ENCODE measurements around the gene UBE2N. TPM values are rescaled to one million over a fixed set of nuclear protein-coding genes. Genes with fewer than 3 reads are reported as not detected.

Gene UBE2N
- total RNA-seq, 5 donors from 2014 or later (not counting 1 experiment from before 2014, with no cell fraction given) = 66.3 to 81.7 (median 79.2) TPM

DNA sequence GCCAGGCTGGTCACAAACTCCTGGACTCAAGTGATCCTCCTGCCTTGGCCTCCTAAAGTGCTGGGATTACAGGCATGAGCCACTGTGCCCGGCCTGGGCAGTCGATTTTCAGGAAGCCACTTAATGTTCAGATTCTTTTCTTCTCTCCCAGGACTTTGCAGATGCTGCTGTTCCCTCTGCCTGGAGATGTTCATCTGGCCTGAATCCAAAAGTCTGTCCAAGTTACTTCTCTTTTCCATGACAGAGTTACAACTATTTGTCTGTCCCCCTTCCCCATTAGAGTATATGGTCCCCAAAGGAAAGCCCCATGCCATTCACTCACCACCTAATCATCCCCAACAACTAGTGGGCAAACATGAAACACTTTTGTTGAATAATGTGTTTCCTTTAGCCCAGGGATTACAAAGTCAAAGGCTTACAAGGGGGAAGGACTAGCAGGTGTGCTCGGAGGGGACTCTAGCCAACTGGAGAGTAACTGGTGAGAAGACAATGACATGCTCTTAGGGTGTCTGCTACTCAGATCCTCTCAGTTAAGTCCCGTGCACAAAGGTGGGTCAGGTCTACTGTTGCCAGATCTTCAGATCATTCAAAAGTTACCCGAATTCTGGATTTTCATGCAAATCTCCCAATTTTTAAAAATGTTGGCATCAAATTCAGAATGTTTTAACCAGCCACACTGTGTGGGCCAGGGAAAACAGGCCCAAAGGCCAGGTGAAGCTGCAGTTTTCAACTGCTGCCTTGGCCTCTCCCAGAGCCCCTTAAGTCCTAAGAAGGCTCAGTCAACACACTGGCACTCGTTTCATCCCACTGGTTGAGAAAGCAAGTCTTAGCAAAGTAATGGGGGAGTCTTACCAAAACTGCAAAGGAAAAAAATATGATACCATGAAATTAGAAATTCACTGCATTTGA is 34.4 kb downstream of the UBE2N start:
- no peak for ATAC-seq (replicated peaks in 1 of 4)
- Mint-ChIP-seq H3K4me1 (peaks cover 25 to 40% (median 26%) of the 10 kb centered on the region in 3 donors), H3K36me3 (peaks cover 41% of the 10 kb centered on the region), H3K27me3 (no peaks in the 10 kb centered on the region), H3K27ac (peak overlapping the region; percentile 16 to 35), H3K9me3 (no peaks in the 10 kb centered on the region), H3K4me3 (no peak overlapping the region)
- no peaks in the 10 kb centered on the region for H3K9me3 ChIP-seq
- 98% methylated on average over 5 of the region's 6 CpGs for WGBS (ENCODE audit: insufficient coverage)
- ChIA-PET POLR2A (interaction anchor here (0.5 to 1.1 kb wide), 3 partner anchors 9 to 1045 kb away, joined by 3 read pairs; partner anchors contain the start of gene UBE2N (in 1 of the 2)), CTCF (interaction anchor here (0.5 to 1.3 kb wide), 4 partner anchors 11 to 420 kb away, joined by 3 to 5 read pairs (median 4); no protein-coding TSS in a partner anchor)
- H3K36me3 ChIP-seq (ENCODE audit: control insufficient read depth in 2 of 2, extremely low read depth in 1 of 2, insufficient read depth in 1 of 2, low read length in 1 of 2) = peaks cover 9 to 34% of the 10 kb centered on the region in 2 donors
- H3K4me3 ChIP-seq (ENCODE audit: control insufficient read depth in 1 of 2, extremely low read depth in 1 of 2, low read length in 1 of 2) = no peak overlapping the region
- no peak overlapping the region for H3K27ac ChIP-seq (ENCODE audit: low read length)
- DNase-seq = no peak
- H3K4me1 ChIP-seq (ENCODE audit: control insufficient read depth in 1 of 2, extremely low read depth in 1 of 2, insufficient read depth in 2 of 2, low read length in 2 of 2) = peaks cover 3 to 10% of the 10 kb centered on the region in 2 experiments
- H3K27me3 ChIP-seq (replicated peaks in 1 of 2; ENCODE audit: control insufficient read depth in 2 of 2, extremely low read depth in 1 of 2, insufficient read depth in 2 of 2, low read length in 1 of 2) = no peaks in the 10 kb centered on the region

GRCh38 chr12:93404961-93405849 is 36.5 kb downstream of the UBE2N start:
- Histone ChIP-seq H3K4me3 (ENCODE audit: control insufficient read depth in 1 of 2, extremely low read depth in 1 of 2, low read length in 1 of 2) (no peak overlapping the region), H3K9me3 (no peaks in the 10 kb centered on the region), H3K27me3 (replicated peaks in 1 of 2; ENCODE audit: control insufficient read depth in 2 of 2, extremely low read depth in 1 of 2, insufficient read depth in 2 of 2, low read length in 1 of 2) (no peaks in the 10 kb centered on the region), H3K36me3 (ENCODE audit: control insufficient read depth in 2 of 2, extremely low read depth in 1 of 2, insufficient read depth in 1 of 2, low read length in 1 of 2) (peaks cover 9 to 32% of the 10 kb centered on the region in 2 donors), H3K4me1 (ENCODE audit: control insufficient read depth in 1 of 2, extremely low read depth in 1 of 2, insufficient read depth in 2 of 2, low read length in 2 of 2) (no peaks in the 10 kb centered on the region), H3K27ac (ENCODE audit: low read length) (no peak overlapping the region)
- WGBS (ENCODE audit: insufficient coverage) = 100% methylated on average over 1 of the region's 6 CpGs
- ChIA-PET POLR2A (interaction anchor here in 1 of 2 donors (0.6 kb wide), 1 partner anchor 21 kb away, joined by 4 read pairs; no protein-coding TSS in a partner anchor), CTCF (interaction anchor here (0.5 to 3.4 kb wide), 9 partner anchors 8 to 1030 kb away, joined by 3 to 12 read pairs (median 5); no protein-coding TSS in a partner anchor)
- H3K27ac Mint-ChIP-seq = peak overlapping the region in 1 of 2 donors; percentile 20
- no peak for DNase-seq
- no peak overlapping the region for H3K4me3 Mint-ChIP-seq
- peaks cover 7 to 22% (median 9%) of the 10 kb centered on the region in 3 donors for H3K4me1 Mint-ChIP-seq
- no peaks in the 10 kb centered on the region for H3K9me3 Mint-ChIP-seq
- ATAC-seq (replicated peaks in 1 of 4) = peak in 1 of 4 experiments; percentile 37
- no peaks in the 10 kb centered on the region for H3K27me3 Mint-ChIP-seq
- peaks cover 31% of the 10 kb centered on the region for H3K36me3 Mint-ChIP-seq

DNA sequence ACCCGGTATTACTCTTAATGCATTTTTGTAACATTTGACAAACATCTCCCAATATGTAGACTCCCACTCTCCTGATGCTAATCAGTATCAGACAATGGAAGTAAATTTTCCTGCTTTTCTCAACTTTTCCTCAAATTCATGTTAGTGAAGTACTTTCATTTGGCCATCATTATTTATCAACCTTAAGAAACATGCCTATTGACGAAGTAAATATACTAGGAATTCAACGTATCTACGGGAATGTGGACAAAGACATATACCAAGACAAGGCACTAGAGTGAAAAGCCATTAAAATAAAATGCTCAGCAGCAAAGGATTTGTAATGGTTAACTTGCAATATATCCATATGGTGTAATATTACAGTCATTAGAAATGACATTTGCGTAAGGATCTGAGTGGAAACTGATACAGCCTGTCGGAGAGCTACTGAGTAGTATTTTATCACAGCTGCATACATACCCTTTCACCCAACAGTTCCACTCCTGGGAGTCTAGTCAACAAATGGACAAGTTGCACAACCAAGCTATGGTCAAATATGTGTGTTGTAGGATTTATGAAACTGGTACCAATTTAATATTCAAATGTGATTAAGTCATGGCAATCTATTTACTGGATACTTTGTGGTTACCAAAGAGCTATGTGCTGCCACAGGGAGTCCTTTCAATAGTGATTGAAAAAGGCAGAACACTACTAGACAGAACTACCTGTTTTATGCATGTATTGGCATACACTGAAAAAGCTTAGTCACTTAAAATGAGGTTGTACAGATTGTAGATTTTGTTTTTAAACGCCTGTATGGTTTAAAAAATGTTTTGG is 37.6 kb downstream of the UBE2N start:
- no peak overlapping the region for H3K4me3 Mint-ChIP-seq
- H3K4me1 Mint-ChIP-seq = peaks cover 6 to 20% (median 7%) of the 10 kb centered on the region in 3 donors
- no peaks in the 10 kb centered on the region for H3K27me3 Mint-ChIP-seq
- Histone ChIP-seq H3K36me3 (ENCODE audit: control insufficient read depth in 2 of 2, extremely low read depth in 1 of 2, insufficient read depth in 1 of 2, low read length in 1 of 2) (peaks cover 9 to 25% of the 10 kb centered on the region in 2 donors), H3K27me3 (replicated peaks in 1 of 2; ENCODE audit: control insufficient read depth in 2 of 2, extremely low read depth in 1 of 2, insufficient read depth in 2 of 2, low read length in 1 of 2) (no peaks in the 10 kb centered on the region), H3K9me3 (no peaks in the 10 kb centered on the region), H3K4me3 (ENCODE audit: control insufficient read depth in 1 of 2, extremely low read depth in 1 of 2, low read length in 1 of 2) (no peak overlapping the region), H3K27ac (ENCODE audit: low read length) (no peak overlapping the region), H3K4me1 (ENCODE audit: control insufficient read depth in 1 of 2, extremely low read depth in 1 of 2, insufficient read depth in 2 of 2, low read length in 2 of 2) (no peaks in the 10 kb centered on the region)
- WGBS (ENCODE audit: insufficient coverage) = 100% methylated on average over 1 of the region's 7 CpGs
- CTCF ChIA-PET = interaction anchor here (0.6 to 3.4 kb wide), 5 partner anchors 7 to 604 kb away, joined by 3 to 12 read pairs (median 5); no protein-coding TSS in a partner anchor
- H3K27ac Mint-ChIP-seq = peak overlapping the region in 1 of 2 donors; percentile 4
- POLR2A ChIA-PET = interaction anchor here in 1 of 2 donors (0.6 kb wide), 1 partner anchor 21 kb away, joined by 3 read pairs; no protein-coding TSS in a partner anchor
- DNase-seq = no peak
- H3K9me3 Mint-ChIP-seq = no peaks in the 10 kb centered on the region
- ATAC-seq (replicated peaks in 1 of 4) = no peak
- peaks cover 29% of the 10 kb centered on the region for H3K36me3 Mint-ChIP-seq

GRCh38 chr12:93402333-93403311 is 39.1 kb downstream of the UBE2N start:
- H3K9me3 ChIP-seq = no peaks in the 10 kb centered on the region
- 100% methylated on average over 1 of the region's 11 CpGs for WGBS (ENCODE audit: insufficient coverage)
- POLR2A ChIA-PET = interaction anchor here (0.6 to 1.0 kb wide), 3 partner anchors 34 to 602 kb away, joined by 3 read pairs; no protein-coding TSS in a partner anchor
- H3K4me3 ChIP-seq (ENCODE audit: control insufficient read depth in 1 of 2, extremely low read depth in 1 of 2, low read length in 1 of 2) = no peak overlapping the region
- H3K4me1 Mint-ChIP-seq = peaks cover 0 to 8% (median 0%) of the 10 kb centered on the region in 3 donors
- no peaks in the 10 kb centered on the region for H3K4me1 ChIP-seq (ENCODE audit: control insufficient read depth in 1 of 2, extremely low read depth in 1 of 2, insufficient read depth in 2 of 2, low read length in 2 of 2)
- no peak for ATAC-seq (replicated peaks in 1 of 4)
- H3K27me3 Mint-ChIP-seq = no peaks in the 10 kb centered on the region
- CTCF ChIA-PET = interaction anchor here (0.6 to 3.4 kb wide), 3 partner anchors 9 to 418 kb away, joined by 3 to 12 read pairs (median 3); no protein-coding TSS in a partner anchor
- no peak overlapping the region for H3K27ac Mint-ChIP-seq
- H3K27ac ChIP-seq (ENCODE audit: low read length) = no peak overlapping the region
- H3K27me3 ChIP-seq (replicated peaks in 1 of 2; ENCODE audit: control insufficient read depth in 2 of 2, extremely low read depth in 1 of 2, insufficient read depth in 2 of 2, low read length in 1 of 2) = no peaks in the 10 kb centered on the region
- H3K9me3 Mint-ChIP-seq = no peaks in the 10 kb centered on the region
- peaks cover 8 to 28% of the 10 kb centered on the region in 2 donors for H3K36me3 ChIP-seq (ENCODE audit: control insufficient read depth in 2 of 2, extremely low read depth in 1 of 2, insufficient read depth in 1 of 2, low read length in 1 of 2)
- no peak overlapping the region for H3K4me3 Mint-ChIP-seq
- DNase-seq = no peak
- H3K36me3 Mint-ChIP-seq = peaks cover 22% of the 10 kb centered on the region

All from T-cell (primary cell).